K562 (cell line): ENCODE results near the gene GPN1. TPM values are rescaled to one million over a fixed set of nuclear protein-coding genes. Genes with fewer than 3 reads are reported as not detected.

Experiments used
- ARID1B ChIP-seq: fragments of 450-650 bp; IDR thresholded peaks from 2 replicates; pipeline ENCODE4 v1.6.1; 2016; ENCODE audit warnings: antibody characterized with exemption, mild to moderate bottlenecking, inconsistent platforms
- CREB5 ChIP-seq: fragments of 250-450 bp; sonication (Bioruptor Pico); IDR thresholded peaks from 2 replicates; pipeline ENCODE4 v1.5.0; 2020; ENCODE audit warnings: mild to moderate bottlenecking
- HDGF ChIP-seq: fragments of 450-650 bp; IDR thresholded peaks from 2 replicates; pipeline ENCODE4 v1.6.1; 2016
- ILF3 ChIP-seq: fragments of 450-650 bp; IDR thresholded peaks from 2 replicates; pipeline ENCODE4 v1.6.1; 2018; ENCODE audit warnings: antibody characterized with exemption, mild to moderate bottlenecking, moderate library complexity, borderline replicate concordance
- NONO ChIP-seq, 2 experiments: fragments of 200-400 bp in 1 of 2; fragments of 450-650 bp in 1 of 2; formaldehyde crosslinking in 1 of 2; IDR thresholded peaks; 2 replicates each; pipeline ENCODE4 v1.6.1; 2017; ENCODE audit warnings: low read depth in 2 of 2, mild to moderate bottlenecking in 2 of 2, moderate library complexity in 2 of 2, low read length in 1 of 2
- PRDM10 ChIP-seq: fragments of 450-650 bp; IDR thresholded peaks from 2 replicates; pipeline ENCODE4 v1.6.1; 2018; ENCODE audit not compliant: partially characterized antibody
- SRSF3 ChIP-seq: fragments of 200-400 bp; formaldehyde crosslinking; IDR thresholded peaks from 2 replicates; pipeline ENCODE4 v1.6.1; 2016; ENCODE audit warnings: mild to moderate bottlenecking, low read length, moderate library complexity; ENCODE audit not compliant: insufficient read depth
- TBL1XR1 ChIP-seq, 2 experiments: IDR thresholded peaks; 2 replicates each; pipeline ENCODE4 v1.6.1; 2012; ENCODE audit warnings: improper control_type of control experiment in 2 of 2, low read length in 2 of 2, mild to moderate bottlenecking in 1 of 2
- ZNF175 ChIP-seq: fragments of 200-800 bp; sonication (Bioruptor generic); IDR thresholded peaks from 2 replicates; pipeline ENCODE4 v1.6.1; 2016; ENCODE audit warnings: low read depth, mild to moderate bottlenecking, missing genetic modification characterization, missing compliant biosample characterization
- ZNF318 ChIP-seq, 2 experiments: fragments of 450-650 bp; IDR thresholded peaks; 2 replicates each; pipeline ENCODE4 v1.6.1; 2016; ENCODE audit warnings: mild to moderate bottlenecking in 2 of 2, borderline replicate concordance in 1 of 2, low read depth in 1 of 2, moderate library complexity in 1 of 2
- ZNF395 ChIP-seq: fragments of 200-800 bp; sonication (Bioruptor generic); IDR thresholded peaks from 2 replicates; pipeline ENCODE4 v1.6.1; 2017; ENCODE audit warnings: missing genetic modification characterization, missing compliant biosample characterization
- polyA plus RNA-seq, 8 experiments: library from polyadenylated mRNA; depleted of rRNA in 4 of 8; stranded (reverse) in 5 of 8; unstranded in 3 of 8; fragments of >200 nt; fragmentation: Nextera tagmentation in 2 of 8; fragmentation: Illumina TruSeq in 1 of 8; extraction: Ambion mirVana in 2 of 8; extraction: Trizol in 1 of 8; gene quantifications; 2 replicates each; pipeline versions ENCODE4 v1.2.1 to v1.2.3, GENCODE V29; 2011 to 2014; ENCODE audit warnings: inconsistent platforms in 1 of 8, missing spikeins in 1 of 8
- total RNA-seq, 7 experiments: library from RNA; depleted of rRNA in 6 of 7; stranded (reverse); fragments of >200 nt in 6 of 7; fragmentation: Illumina TruSeq in 2 of 7; extraction: Trizol in 2 of 7; gene quantifications; 2 replicates each; pipeline versions ENCODE4 v1.2.1 to v1.2.3, GENCODE V29; 2011 to 2021; ENCODE audit warnings: low replicate concordance in 1 of 7

Gene GPN1
- total and polyA plus RNA-seq, 9 of the 15 experiments (the other 6 are each of a cell fraction or from before 2014, with no cell fraction given) = 23.4 to 171 (median 48.2) TPM

- TF ChIP-seq SRSF3 (no peak), PRDM10 (peak; percentile 98), ARID1B (no peak), ZNF175 (CRISPR knock-in tag) (peak; percentile 7; the same call in 1 of the 2 replicates), CREB5 (CRISPR knock-in tag) (peak; percentile 68; the same call in 1 of the 2 replicates), ZNF395 (0 out of 2 replicates have a peak, but pooled peaks have one; percentile 13), ILF3 (no peak), ZNF318 (IDR thresholded peaks at IDR 0.05; ENCODE audit: borderline replicate concordance in 1 of 2, low read depth in 1 of 2) (0 out of 4 replicates have a peak, but pooled peaks of 1 of the 2 experiments have one; percentile 33), HDGF (peak; percentile 83; the same call in 1 of the 2 replicates), NONO (IDR thresholded peaks at IDR 0.05; ENCODE audit: low read depth in 2 of 2, low read length in 1 of 2) (peak in 1 of 2 experiments; percentile 87; a peak in 2 of 4 replicates), TBL1XR1 (IDR thresholded peaks at IDR 0.05; ENCODE audit: low read length in 2 of 2) (no peak)
Observed at GRCh38 chr2:27582129-27582694, 46.6 kb upstream of the GPN1 start (continued).
